Hepatic stellate cell (primary cell): ENCODE results near the gene FAM219B.
"Not testable (repeated sequence)": the region's sequence is repeated elsewhere in the genome, so short reads cannot be mapped to it uniquely, and the experiment has no call there.

Experiments
- DNase-seq: peaks from one replicate; pipeline ENCODE4 v3.0.0; 2011; ENCODE audit warnings: low spot score

Gene FAM219B

DNA sequence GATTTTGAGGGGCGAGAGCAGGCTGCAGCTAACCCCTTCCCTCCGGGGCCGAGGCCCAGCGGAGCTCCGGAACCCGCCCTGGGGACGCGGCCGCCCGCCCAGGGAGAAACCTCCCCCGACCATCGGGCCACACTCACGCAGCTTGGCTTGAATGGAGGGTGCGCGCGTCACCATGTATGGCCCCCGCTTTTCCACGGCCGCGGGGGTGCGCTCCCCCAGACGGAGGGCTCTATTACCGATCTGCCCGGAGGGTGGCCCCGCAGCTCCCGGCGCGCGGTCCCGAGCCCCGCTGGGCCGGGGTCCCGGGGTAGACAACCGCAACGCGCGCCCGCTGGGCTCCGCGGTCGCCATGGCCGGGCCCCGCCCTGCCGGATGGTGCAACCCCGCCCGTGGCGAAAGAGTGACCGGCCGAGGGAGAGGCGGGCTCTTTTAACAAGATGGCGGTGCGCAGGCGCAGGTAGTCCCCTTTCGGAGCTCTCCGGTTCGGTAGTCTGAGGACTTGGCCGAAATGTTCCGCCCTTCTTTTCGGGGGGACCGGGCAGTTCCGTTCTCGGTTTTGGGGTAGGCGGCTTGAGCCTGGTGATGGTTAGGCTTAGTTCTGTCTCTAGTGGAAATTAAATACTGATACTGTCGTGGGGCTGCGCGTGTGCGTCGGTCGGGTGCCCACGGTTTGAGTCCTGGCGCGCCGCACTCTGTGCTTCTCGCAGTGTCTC, at the start of gene FAM219B:
FAM219B (minus strand) TSS at position 402 of the 713 bp plus-strand sequence; CDS start at position 351, 51 bp downstream.
- peak; percentile 97 for DNase-seq

- no peak for DNase-seq
Measured at GRCh38 chr15:74955796-74956647, 49.4 kb upstream of the FAM219B start.

DNA sequence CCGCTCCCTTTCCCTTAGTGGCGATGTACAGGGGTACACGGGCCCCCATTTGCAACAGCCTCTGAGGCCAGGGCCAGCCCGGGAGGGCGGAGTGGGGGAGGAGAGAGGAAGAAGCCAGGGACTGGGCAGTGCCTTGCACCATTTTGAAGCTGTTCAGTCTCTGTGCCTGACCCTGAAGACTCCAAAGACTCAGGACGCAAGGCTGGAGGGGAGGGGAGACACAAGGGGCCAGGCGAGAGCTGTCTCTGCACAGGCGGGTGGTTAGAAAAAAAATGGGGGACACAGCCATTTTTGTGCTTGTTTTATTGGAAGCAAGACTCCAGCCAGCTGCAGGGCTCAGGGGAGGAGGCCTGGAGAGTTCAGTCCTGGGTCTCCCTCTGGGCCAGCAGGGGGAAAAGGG, 48.4 kb upstream of the FAM219B start:
- no peak for DNase-seq

DNA sequence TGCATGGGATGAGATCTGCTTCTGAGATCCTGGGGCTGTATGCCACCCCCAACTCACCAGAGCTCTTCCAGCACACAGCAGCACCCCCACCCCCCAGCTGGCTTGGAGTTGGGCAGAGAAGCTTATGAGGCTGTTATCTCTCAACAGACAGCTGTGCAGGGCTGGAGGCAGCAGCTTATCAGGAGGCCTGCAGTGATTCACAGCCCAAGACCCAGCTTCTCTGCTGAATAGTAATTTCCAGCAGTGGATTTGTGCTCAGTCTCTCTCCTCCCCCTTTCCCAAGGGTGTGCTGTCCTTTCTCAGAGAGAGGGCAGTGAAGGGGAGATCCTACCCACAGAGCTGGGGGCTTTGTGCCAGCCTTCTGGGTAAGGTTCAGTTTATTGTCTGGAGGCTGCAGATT, 47.9 kb upstream of the FAM219B start:
- peak; percentile 69 for DNase-seq

GRCh38 chr15:74951006-74951405, 44.4 kb upstream of the FAM219B start:
- DNase-seq = no peak

- DNase-seq = peak; percentile 72
Measured at GRCh38 chr15:74950078-74950908, 43.6 kb upstream of the FAM219B start.

DNA sequence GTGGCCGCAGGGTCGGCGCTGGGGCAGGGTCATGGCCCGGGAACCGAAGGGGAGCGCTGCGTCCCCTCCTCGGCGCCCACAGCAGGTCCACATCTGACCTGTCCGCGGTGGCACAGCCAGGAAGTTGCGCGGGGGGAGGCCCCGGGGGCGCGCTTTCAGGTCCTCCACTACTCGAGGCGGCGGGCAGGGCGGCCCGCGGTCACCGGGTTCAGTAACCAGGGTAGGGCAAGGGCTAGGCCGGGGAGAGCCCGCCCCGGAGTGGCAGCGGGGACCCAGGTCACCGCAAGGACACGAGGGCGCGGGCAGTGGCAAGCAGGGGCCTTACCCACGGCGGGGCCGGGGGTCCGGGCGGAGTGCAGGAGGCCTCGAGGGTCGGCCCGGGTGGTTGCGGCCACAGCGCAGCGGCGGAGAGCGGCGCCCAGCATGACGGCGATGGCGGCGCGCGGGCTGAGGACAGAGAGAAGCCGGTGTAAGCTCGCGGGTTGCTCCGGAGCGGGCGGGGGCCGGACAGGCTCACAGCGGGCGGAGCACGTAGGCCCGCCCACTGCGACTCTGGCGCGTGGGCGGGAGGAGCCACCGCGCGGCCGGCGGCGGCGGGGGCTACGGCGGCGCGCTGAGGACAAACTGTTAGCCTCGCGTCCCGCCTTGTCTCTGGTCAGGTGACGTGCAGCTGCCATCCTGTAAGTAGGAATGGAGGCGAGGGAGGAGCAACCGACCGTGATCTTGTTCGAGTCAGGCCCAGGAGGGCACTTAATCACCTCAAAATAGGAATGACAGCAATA, 31.1 kb upstream of the FAM219B start, which contains the start of gene COX5A:
COX5A (minus strand) TSS at position 484 of the 782 bp plus-strand sequence; CDS start at position 425, 59 bp downstream.
- peak; percentile 89 for DNase-seq

- DNase-seq = no peak
Measured at GRCh38 chr15:74937272-74937589, 30.6 kb upstream of the FAM219B start.

GRCh38 chr15:74935193-74935592, 28.5 kb upstream of the FAM219B start:
- DNase-seq = not testable (repeated sequence)

- DNase-seq = no peak
Measured at GRCh38 chr15:74933573-74933972, 26.9 kb upstream of the FAM219B start.

DNA sequence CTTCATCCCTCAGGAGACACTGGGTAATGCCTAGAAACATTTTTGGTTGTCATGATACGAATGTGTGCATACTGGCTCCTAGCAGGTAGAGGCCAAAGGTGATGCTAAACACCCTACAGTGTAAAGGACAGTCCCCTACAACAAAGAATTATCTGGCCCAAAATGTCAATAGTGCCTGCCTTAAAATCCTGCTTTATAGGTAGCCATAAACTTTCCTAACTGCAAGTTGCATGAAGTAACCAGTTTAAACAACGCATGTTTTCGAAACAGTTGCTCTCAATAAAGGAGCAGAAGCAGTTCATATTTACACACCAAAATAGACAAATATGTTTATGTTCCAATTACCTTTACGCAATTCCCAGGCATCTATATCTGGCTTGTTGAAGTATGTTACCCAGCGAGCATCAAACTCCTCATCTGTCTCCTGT, 22.1 kb upstream of the FAM219B start:
- DNase-seq = no peak

GRCh38 chr15:74924525-74924924, 17.9 kb upstream of the FAM219B start:
- DNase-seq = no peak

DNA sequence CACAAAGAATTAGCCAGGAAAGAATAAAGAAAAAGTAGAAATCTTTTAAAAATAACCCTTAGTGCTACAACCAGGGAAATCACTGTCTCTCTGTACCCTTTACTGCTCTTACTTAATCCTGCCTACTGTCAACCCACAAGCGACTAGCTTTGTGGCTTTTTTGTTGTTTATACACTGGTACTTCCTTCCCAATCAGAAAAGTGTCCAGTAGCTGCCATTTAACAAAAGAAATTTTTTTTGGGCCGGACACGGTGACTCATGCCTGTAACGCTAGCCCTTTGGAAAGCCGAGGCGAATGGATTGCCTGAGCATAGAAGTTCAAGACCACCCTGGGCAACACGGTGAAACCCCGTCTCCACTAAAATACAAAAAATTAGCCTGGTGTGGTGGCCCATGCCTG, 13.8 kb upstream of the FAM219B start:
- no peak for DNase-seq

GRCh38 chr15:74917676-74918075, 11.0 kb upstream of the FAM219B start:
- no peak for DNase-seq

DNA sequence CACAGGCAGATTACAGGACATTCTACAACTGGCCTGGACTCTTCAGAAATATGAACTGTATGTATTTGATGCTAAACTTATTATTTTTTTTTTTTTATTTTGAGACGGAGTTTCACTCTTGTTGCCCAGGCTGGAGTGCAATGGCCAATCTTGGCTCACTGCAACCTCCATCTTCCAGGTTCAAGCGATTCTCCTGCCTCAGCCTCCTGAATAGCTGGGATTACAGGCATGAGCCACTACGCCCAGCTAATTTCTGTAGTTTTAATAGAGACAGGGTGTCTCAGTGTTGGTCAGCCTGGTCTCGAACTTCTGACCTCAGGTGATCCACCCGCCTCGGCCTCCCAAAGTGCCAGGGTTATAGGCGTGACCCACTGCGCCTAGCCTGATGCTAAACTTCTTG, 7.1 kb upstream of the FAM219B start:
- not testable (repeated sequence) for DNase-seq

DNA sequence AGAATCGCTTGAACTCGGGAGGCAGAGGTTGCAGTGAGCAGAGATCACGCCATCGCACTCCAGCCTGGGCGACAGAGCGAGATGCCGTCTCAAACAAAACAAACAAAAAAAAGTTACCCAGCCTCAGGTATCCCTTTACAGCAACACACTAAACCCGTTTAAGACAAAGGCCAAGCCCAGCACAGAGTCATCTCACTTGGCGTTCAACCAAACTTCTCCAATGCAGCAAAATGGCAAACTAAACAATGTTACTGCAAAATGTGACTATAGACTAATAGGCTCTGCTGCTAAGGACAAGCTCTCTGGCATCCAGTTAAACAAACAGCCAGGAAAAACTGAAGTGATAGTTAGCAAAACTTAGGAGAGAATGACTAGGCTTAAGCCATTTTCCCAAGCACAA, 6.4 kb upstream of the FAM219B start:
- DNase-seq = no peak

- no peak for DNase-seq
Measured at GRCh38 chr15:74908635-74909034, 2.0 kb upstream of the FAM219B start.

GRCh38 chr15:74907163-74907870, 666 bp upstream of the FAM219B start:
- no peak for DNase-seq

- DNase-seq = no peak
Measured at GRCh38 chr15:74906067-74906449, 593 bp downstream of the FAM219B start.

GRCh38 chr15:74904190-74904805, 2.4 kb downstream of the FAM219B start:
- DNase-seq = no peak
